Skeletal muscle satellite cell (primary cell): Measurements from ENCODE around the gene YWHAB.

Source experiments
- H3K27me3 ChIP-seq: 2 replicates; pipeline ENCODE4 v1.7.0; 2013; ENCODE audit warnings: low read length; ENCODE audit not compliant: control insufficient read depth, insufficient read depth
- H3K36me3 ChIP-seq: 2 replicates; pipeline ENCODE4 v1.7.0; 2013; ENCODE audit warnings: mild to moderate bottlenecking, control low read depth, low read length; ENCODE audit not compliant: insufficient read depth
- H3K4me1 ChIP-seq: 2 replicates; pipeline ENCODE4 v1.7.0; 2013; ENCODE audit warnings: low read length; ENCODE audit not compliant: control insufficient read depth, insufficient read depth
- H3K4me2 ChIP-seq: 2 replicates; pipeline ENCODE4 v1.7.0; 2013; ENCODE audit warnings: mild to moderate bottlenecking, low read length
- H3K4me3 ChIP-seq: 2 replicates; pipeline ENCODE4 v1.7.0; 2013; ENCODE audit warnings: low read length
- H3K9ac ChIP-seq: 2 replicates; pipeline ENCODE4 v1.7.0; 2013; ENCODE audit warnings: mild to moderate bottlenecking, low read depth, low read length, moderate library complexity
- H3K9me3 ChIP-seq: replicated peaks from 2 replicates; pipeline ENCODE4 v1.7.0; 2013; ENCODE audit warnings: mild to moderate bottlenecking, control low read depth, low read length

Gene YWHAB

DNA sequence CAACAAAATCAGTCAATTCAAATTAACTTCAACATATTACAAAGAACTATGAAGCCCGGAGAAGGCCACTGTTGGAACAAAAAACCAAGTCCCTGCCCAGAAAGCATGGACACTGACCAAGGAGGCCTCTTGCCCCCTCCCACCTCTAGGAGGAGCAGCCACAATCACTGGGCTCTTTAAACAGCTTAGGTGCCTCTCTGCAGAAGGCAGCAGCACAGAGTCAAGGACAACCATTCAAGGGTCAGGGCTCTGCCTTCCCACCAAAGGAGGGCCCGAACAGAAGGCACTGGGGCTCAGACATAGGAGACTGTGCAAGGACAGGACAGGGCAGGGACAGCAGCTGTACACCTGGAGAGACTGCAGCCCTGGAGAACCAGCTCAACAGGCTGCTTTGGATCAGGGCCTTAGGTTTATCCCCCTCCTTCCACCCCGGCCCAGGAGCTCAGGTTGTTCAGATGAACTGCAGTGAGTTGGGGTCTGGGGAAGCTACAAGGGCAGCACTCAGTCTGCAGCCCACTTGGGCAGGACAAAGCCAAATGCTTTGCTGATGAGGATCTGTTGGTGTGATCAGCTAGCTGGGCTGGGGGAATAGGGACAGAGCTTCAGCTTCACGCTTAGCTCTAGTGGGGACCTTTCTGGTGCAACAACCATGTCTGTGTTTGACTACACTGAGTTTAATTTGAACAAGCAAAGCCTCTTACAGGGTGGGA is 56.9 kb downstream of the YWHAB start:
- H3K36me3 ChIP-seq, result peaks cover 78% of the 10 kb centered on the region
- no peaks in the 10 kb centered on the region for H3K9me3 ChIP-seq
- H3K4me2 ChIP-seq, result no peak overlapping the region

DNA sequence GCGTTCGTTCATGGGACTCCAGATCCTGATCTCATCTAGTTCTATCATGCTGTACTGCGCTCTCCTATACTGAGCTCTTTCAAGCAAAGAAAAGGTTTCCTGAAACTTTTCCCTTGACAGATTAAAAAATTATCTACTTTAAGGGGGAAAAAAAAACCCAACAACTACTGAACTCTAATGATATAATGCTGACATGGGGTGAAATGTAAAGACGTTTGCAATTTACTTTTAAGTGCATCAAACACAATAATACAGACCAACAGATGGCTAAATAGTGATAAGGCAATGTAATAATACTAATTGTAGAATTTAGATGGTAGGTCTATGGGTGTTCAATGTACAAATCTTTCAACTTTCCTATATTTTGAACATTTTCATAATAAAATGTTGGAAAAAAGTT is 58.3 kb downstream of the YWHAB start:
- Histone ChIP-seq H3K4me3 (no peak overlapping the region), H3K9me3 (no peaks in the 10 kb centered on the region), H3K9ac (no peak overlapping the region), H3K27me3 (no peaks in the 10 kb centered on the region), H3K36me3 (peaks cover 82% of the 10 kb centered on the region), H3K4me1 (peaks cover 5% of the 10 kb centered on the region), H3K4me2 (no peak overlapping the region)

More for the DNA sequence above, 56.9 kb downstream of the YWHAB start:
- H3K4me3 ChIP-seq, result no peak overlapping the region
- peaks cover 11% of the 10 kb centered on the region for H3K4me1 ChIP-seq
- H3K27me3 ChIP-seq, result no peaks in the 10 kb centered on the region
- no peak overlapping the region for H3K9ac ChIP-seq

DNA sequence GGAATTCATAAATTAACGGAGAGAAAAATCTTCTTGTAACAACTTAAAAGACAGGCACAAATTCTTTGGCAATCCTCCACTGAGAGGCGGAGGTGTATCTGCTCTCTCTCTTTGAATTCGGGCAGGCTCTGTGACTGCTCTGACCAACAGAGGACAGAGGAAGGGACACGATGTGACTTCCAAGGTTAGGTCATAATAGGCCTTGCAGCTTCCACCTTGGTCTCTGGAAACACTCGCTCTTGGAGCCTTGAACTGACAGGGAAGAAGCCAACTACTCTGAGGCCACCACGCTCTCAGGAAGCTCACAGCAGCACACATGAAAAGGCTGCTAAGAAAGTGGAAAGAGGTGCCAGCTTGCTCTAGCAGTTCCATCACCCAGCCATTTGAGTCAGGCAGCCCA is 59.8 kb downstream of the YWHAB start:
- no peak overlapping the region for H3K4me3 ChIP-seq
- H3K36me3 ChIP-seq, result peaks cover 87% of the 10 kb centered on the region
- H3K4me1 ChIP-seq, result no peaks in the 10 kb centered on the region
- no peak overlapping the region for H3K9ac ChIP-seq
- H3K27me3 ChIP-seq, result no peaks in the 10 kb centered on the region
- no peaks in the 10 kb centered on the region for H3K9me3 ChIP-seq
- no peak overlapping the region for H3K4me2 ChIP-seq

DNA sequence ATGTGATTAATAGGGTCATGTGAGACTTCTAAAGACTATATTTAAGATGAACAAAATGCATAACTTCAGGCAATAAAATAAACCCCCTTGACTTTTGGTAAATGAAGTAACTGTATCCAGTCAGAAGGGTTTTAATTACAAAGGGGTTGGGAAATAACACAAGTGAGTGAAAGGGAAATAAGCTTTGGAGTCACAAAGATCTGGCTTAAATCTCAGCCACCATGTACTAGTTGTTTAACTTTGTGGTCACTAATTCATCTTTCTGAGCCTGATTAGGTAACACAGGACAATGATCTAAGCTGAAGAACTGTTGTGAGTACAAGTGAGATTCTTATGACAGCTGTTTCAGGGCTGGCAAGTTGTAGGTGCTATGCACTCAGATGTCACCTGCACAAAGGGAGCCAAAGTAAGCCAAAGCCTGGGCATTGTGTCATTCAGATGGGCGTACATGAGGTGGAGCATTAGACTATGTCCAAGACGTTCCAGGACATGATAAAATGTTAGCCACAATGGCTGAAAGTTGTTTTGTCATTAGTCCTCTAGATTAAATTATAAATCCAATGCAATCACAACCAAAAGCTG is 60.9 kb downstream of the YWHAB start:
- Histone ChIP-seq H3K36me3 (peaks cover 87% of the 10 kb centered on the region), H3K4me1 (no peaks in the 10 kb centered on the region), H3K4me2 (no peak overlapping the region), H3K9me3 (no peaks in the 10 kb centered on the region), H3K9ac (no peak overlapping the region), H3K27me3 (no peaks in the 10 kb centered on the region), H3K4me3 (no peak overlapping the region)

DNA sequence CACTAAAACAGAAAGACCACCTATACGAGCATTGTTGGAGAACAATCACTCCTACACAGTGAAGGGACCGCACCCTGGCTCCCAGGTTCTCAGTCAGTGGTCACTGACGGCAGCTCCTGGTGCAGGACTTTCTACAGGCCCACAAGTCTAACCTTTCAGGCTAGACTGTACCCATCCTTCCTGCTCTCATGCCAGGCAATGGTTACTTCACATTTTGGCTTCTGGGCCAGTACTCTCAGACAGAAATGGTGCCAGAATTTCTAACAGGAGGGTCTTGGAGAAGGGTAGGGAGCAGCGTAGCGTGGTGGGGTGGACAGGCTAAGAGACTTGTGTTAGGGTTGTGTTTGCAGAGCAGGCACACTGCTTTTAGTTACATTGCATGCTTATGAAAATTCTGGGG is 62.6 kb downstream of the YWHAB start:
- no peak overlapping the region for H3K4me2 ChIP-seq
- H3K36me3 ChIP-seq, result peaks cover 87% of the 10 kb centered on the region
- no peak overlapping the region for H3K4me3 ChIP-seq
- H3K27me3 ChIP-seq, result no peaks in the 10 kb centered on the region
- H3K9ac ChIP-seq, result no peak overlapping the region
- H3K4me1 ChIP-seq, result no peaks in the 10 kb centered on the region
- H3K9me3 ChIP-seq, result no peaks in the 10 kb centered on the region

DNA sequence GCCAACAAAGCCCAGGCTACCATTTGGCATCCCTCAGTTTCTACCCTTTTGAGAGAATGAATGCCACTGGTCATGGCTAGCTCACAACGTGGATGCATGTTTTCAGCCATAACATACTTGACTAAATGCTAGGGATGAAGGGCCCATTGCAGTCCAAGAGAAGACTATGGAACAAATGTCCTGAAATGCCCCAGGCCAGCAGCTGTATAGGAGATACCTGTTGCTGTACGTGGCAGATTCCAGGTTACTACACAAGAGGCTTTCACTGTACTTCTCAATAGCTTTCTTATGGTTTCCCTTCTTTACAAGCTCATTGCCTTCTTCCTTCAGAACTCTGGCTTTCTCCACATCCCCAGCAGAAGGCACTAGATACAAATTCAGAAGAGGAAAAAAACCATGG is 63.0 kb downstream of the YWHAB start:
- Histone ChIP-seq H3K4me1 (no peaks in the 10 kb centered on the region), H3K36me3 (peaks cover 87% of the 10 kb centered on the region), H3K9me3 (no peaks in the 10 kb centered on the region), H3K9ac (no peak overlapping the region), H3K4me3 (no peak overlapping the region), H3K27me3 (no peaks in the 10 kb centered on the region), H3K4me2 (no peak overlapping the region)

DNA sequence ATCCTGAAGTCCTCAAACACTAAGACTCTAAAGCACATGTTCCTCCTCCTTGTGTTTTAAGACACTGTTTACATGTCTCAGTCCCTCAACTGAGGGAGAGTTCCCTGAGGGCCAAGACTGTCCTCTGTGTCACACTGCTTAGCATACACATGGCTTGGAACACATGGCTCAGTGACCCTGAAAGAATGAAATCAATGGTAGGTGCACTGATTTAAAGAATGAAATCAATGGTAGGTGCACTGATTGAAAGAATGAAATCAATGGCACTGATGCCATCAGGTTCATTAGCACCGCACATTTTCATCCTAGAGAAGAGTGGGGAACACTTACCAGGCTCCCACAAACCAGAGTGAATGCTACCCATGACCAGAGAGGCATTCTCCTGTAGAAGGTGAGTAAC is 64.9 kb downstream of the YWHAB start:
- H3K27me3 ChIP-seq, result no peaks in the 10 kb centered on the region
- no peaks in the 10 kb centered on the region for H3K4me1 ChIP-seq
- peaks cover 89% of the 10 kb centered on the region for H3K36me3 ChIP-seq
- H3K9ac ChIP-seq, result no peak overlapping the region
- no peaks in the 10 kb centered on the region for H3K9me3 ChIP-seq
- no peak overlapping the region for H3K4me3 ChIP-seq
- no peak overlapping the region for H3K4me2 ChIP-seq

DNA sequence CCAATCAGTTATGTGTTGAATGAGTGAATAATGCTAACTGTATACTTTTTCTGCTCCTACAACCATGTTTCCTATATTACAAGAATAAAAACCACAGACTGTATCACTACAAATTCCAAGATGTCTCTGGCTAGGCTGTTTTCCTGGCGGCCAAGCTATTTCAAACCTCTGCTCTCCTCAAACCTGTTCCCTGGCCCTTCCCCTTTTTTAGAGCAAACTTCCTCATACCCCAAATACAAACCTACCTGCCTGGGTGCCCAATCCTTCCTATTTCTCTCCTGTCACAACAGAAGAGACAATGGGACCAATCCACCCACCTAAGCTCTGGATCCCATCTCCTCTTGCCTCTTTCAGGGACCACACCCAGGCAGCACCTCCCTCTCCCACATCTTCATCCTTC is 67.2 kb downstream of the YWHAB start:
- Histone ChIP-seq H3K36me3 (peaks cover 85% of the 10 kb centered on the region), H3K27me3 (no peaks in the 10 kb centered on the region), H3K4me1 (no peaks in the 10 kb centered on the region), H3K9ac (no peak overlapping the region), H3K4me3 (no peak overlapping the region), H3K9me3 (no peaks in the 10 kb centered on the region), H3K4me2 (no peak overlapping the region)

DNA sequence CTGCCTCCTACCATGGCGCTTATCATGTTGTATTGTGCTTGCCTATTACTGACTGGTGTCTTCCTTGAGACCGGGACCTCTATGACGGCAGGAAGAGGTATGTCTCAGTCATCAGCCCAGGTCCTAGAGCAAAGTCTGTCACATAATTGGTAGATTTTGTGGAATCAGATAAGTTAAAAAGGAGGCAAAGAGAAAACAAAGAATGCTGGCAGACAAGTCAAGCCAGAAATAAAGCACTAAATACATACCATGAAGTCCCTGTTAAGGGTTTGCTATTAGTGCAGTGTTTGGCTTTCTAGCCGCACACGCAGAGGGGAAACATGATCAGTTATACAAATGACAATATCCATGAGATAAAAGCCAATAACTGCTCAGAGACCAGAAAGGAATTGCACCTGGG is 68.7 kb downstream of the YWHAB start:
- H3K9me3 ChIP-seq, result no peaks in the 10 kb centered on the region
- H3K9ac ChIP-seq, result no peak overlapping the region
- H3K4me2 ChIP-seq, result no peak overlapping the region
- H3K27me3 ChIP-seq, result no peaks in the 10 kb centered on the region
- peaks cover 80% of the 10 kb centered on the region for H3K36me3 ChIP-seq
- H3K4me1 ChIP-seq, result peaks cover 9% of the 10 kb centered on the region
- H3K4me3 ChIP-seq, result no peak overlapping the region

DNA sequence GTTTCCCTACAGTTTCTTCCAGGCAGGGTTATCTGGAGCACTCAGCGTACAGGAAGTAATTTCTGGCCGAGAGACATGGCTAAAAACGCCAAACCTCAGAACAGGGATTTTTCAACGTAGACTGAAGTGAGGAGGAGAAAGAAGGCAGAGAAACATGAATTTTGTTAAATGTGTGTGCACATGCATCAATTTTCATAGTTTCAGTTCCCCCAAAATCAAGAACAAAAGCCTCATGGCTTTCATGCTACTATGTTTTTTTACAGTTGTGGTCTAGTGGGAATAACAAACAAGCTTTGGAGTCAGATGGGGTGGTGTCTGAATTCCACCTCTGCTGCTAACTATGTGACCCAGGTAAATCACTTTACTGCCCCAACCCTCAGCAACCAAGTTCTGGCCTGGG is 69.8 kb downstream of the YWHAB start:
- Histone ChIP-seq H3K4me3 (no peak overlapping the region), H3K4me1 (peaks cover 9% of the 10 kb centered on the region), H3K4me2 (no peak overlapping the region), H3K9me3 (no peaks in the 10 kb centered on the region), H3K27me3 (no peaks in the 10 kb centered on the region), H3K36me3 (peaks cover 71% of the 10 kb centered on the region), H3K9ac (no peak overlapping the region)

DNA sequence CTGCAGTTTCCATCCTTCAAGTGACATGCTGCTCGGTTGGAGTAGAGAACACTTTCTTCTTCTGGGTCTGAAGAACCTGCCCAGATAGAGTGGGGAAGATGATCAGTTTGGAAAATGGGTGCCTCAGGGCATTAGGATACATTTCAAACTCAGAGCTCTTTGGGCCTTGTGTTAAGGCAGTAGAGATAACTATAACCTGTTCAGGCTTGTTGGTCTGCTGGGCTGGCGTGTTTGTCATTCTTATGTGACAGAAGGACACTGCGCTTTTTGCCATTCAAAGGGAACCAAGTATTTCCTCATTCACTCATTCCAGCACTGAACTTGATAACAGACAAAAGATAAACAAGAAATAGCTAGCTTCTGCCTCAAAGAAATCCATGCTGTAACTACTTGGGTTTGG is 70.9 kb downstream of the YWHAB start:
- H3K4me1 ChIP-seq, result peaks cover 16% of the 10 kb centered on the region
- no peak overlapping the region for H3K4me2 ChIP-seq
- H3K4me3 ChIP-seq, result no peak overlapping the region
- H3K9me3 ChIP-seq, result no peaks in the 10 kb centered on the region
- peaks cover 59% of the 10 kb centered on the region for H3K36me3 ChIP-seq
- H3K27me3 ChIP-seq, result no peaks in the 10 kb centered on the region
- no peak overlapping the region for H3K9ac ChIP-seq
